ENCODE results near the gene THEM5. TPM values are rescaled to one million over a fixed set of nuclear protein-coding genes. Genes with fewer than 3 reads are reported as not detected.

The THEM5 gene
- total RNA-seq, 1 experiment from 2014 or later: not detected

- Mint-ChIP-seq H3K27ac (ENCODE audit: low read depth, unreplicated experiment) (no peak overlapping the region), H3K36me3 (ENCODE audit: insufficient read depth, unreplicated experiment) (no peaks in the 10 kb centered on the region), H3K4me1 (ENCODE audit: insufficient read depth, unreplicated experiment) (peaks cover 8% of the 10 kb centered on the region), H3K27me3 (ENCODE audit: insufficient read depth, unreplicated experiment) (peaks cover 79% of the 10 kb centered on the region), H3K4me3 (ENCODE audit: unreplicated experiment) (no peak overlapping the region), H3K9me3 (ENCODE audit: unreplicated experiment) (no peaks in the 10 kb centered on the region)
- no TSS peak for BruUV-seq (replicated peaks)
- DNase-seq (ENCODE audit: unreplicated experiment): no peak
- intact Hi-C loops (cut with micrococcal nuclease): no loop called here
- no peak for TF ChIP-seq CTCF (IDR thresholded peaks at IDR 0.05; ENCODE audit: unreplicated experiment)
- ChIA-PET POLR2A (interaction anchor here (1.6 to 1.8 kb wide), 2 partner anchors 13 to 17 kb away, joined by 6 to 9 read pairs; partner anchors contain the start of gene TDRKH), CTCF (interaction anchor here (1.0 kb wide), 1 partner anchor 33 kb away, joined by 4 read pairs; no protein-coding TSS in a partner anchor)
These were observed 50.3 kb downstream of the THEM5 start for GRCh38 chr1:151803164-151803563.

GRCh38 chr1:151802372-151802771 is 51.1 kb downstream of the THEM5 start:
- peaks cover 8% of the 10 kb centered on the region for H3K4me1 Mint-ChIP-seq (ENCODE audit: insufficient read depth, unreplicated experiment)
- no peak for TF ChIP-seq CTCF (IDR thresholded peaks at IDR 0.05; ENCODE audit: unreplicated experiment)
- intact Hi-C loops (cut with micrococcal nuclease): no loop called here
- no peak overlapping the region for H3K4me3 Mint-ChIP-seq (ENCODE audit: unreplicated experiment)
- H3K9me3 Mint-ChIP-seq (ENCODE audit: unreplicated experiment): no peaks in the 10 kb centered on the region
- H3K27ac Mint-ChIP-seq (ENCODE audit: low read depth, unreplicated experiment): no peak overlapping the region
- no TSS peak for BruUV-seq (replicated peaks)
- no peaks in the 10 kb centered on the region for H3K36me3 Mint-ChIP-seq (ENCODE audit: insufficient read depth, unreplicated experiment)
- DNase-seq (ENCODE audit: unreplicated experiment): no peak
- peaks cover 71% of the 10 kb centered on the region for H3K27me3 Mint-ChIP-seq (ENCODE audit: insufficient read depth, unreplicated experiment)
- ChIA-PET POLR2A (interaction anchor here (1.6 to 1.8 kb wide), 2 partner anchors 13 to 18 kb away, joined by 6 to 9 read pairs; partner anchors contain the start of gene TDRKH), CTCF (interaction anchor here (0.6 to 0.7 kb wide), 3 partner anchors 11 to 235 kb away, joined by 3 read pairs; no protein-coding TSS in a partner anchor)

- H3K27me3 Mint-ChIP-seq (ENCODE audit: insufficient read depth, unreplicated experiment): peaks cover 70% of the 10 kb centered on the region
These were observed 51.7 kb downstream of the THEM5 start for GRCh38 chr1:151801846-151802245.

More at GRCh38 chr1:151801846-151802245, 51.7 kb downstream of the THEM5 start:
- Mint-ChIP-seq H3K4me1 (ENCODE audit: insufficient read depth, unreplicated experiment) (peaks cover 8% of the 10 kb centered on the region), H3K9me3 (ENCODE audit: unreplicated experiment) (no peaks in the 10 kb centered on the region), H3K27ac (ENCODE audit: low read depth, unreplicated experiment) (no peak overlapping the region), H3K4me3 (ENCODE audit: unreplicated experiment) (no peak overlapping the region), H3K36me3 (ENCODE audit: insufficient read depth, unreplicated experiment) (no peaks in the 10 kb centered on the region)
- DNase-seq (ENCODE audit: unreplicated experiment): no peak
- POLR2A ChIA-PET: interaction anchor here (1.8 kb wide), 1 partner anchor 19 kb away, joined by 6 read pairs; no protein-coding TSS in a partner anchor
- intact Hi-C loops (cut with micrococcal nuclease): no loop called here
- CTCF ChIA-PET: interaction anchor here (0.6 to 0.7 kb wide), 2 partner anchors 10 to 132 kb away, joined by 3 read pairs; no protein-coding TSS in a partner anchor
- no peak for TF ChIP-seq CTCF (IDR thresholded peaks at IDR 0.05; ENCODE audit: unreplicated experiment)
- BruUV-seq (replicated peaks): no TSS peak

Measured in MCF 10A (cell line).